GM12873 (cell line): ENCODE results near the gene JAG2.
A peak's percentile ranks its signal among the peaks of the same experiment; 100 is the strongest.

Source experiments
- CTCF ChIP-seq: IDR thresholded peaks from 2 replicates; pipeline ENCODE4 v1.5.1; 2012; ENCODE audit warnings: low read depth, mild to moderate bottlenecking, moderate library complexity, low read length, control low read depth; ENCODE audit not compliant: insufficient read depth; ENCODE audit errors: missing control alignments

Gene JAG2

GRCh38 chr14:105172476-105172875 is 3.9 kb upstream of the JAG2 start:
- TF ChIP-seq CTCF, result no peak

- no peak for TF ChIP-seq CTCF
Observed at GRCh38 chr14:105171004-105171673, 2.6 kb upstream of the JAG2 start.

GRCh38 chr14:105169776-105170655 is 1.4 kb upstream of the JAG2 start:
- TF ChIP-seq CTCF, result no peak

GRCh38 chr14:105168979-105169507 is 467 bp upstream of the JAG2 start:
- TF ChIP-seq CTCF, result peak; percentile 59

GRCh38 chr14:105168093-105168420 is 519 bp downstream of the JAG2 start:
- TF ChIP-seq CTCF, result no peak

GRCh38 chr14:105167303-105168092 is 1.1 kb downstream of the JAG2 start:
- TF ChIP-seq CTCF, result no peak

GRCh38 chr14:105166571-105167302 is 1.8 kb downstream of the JAG2 start:
- no peak for TF ChIP-seq CTCF
